ENCODE results near the gene TMEM31.
"Not testable (repeated sequence)": the region's sequence is repeated elsewhere in the genome, so short reads cannot be mapped to it uniquely, and the experiment has no call there.

TMEM31 gene

DNA sequence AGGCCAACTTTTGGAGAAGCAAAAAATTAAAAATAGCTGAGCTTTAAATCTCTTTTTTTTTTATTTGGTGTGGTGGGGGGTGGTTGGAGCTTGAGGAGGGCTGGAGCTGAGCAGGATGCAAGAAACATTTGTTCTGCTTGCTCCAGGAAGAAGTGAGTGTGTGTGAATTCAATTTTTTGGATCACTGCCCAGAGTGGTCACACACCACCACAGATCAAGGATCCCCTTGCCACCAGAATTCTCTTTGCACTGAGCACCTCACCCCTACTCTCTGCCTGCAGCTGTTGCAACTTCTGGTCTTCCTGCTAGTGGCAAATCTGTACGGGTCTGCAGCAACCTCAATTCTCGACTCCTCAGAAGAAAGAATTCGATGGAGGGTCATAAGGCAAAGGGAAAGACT, 46.0 kb downstream of the TMEM31 start:
- DNase-seq (ENCODE audit: low read depth): no peak
- H3K36me3 ChIP-seq (ENCODE audit: control insufficient read depth, insufficient read depth, low read length, severe bottlenecking): no peaks in the 10 kb centered on the region
- no peaks in the 10 kb centered on the region for H3K4me1 ChIP-seq (ENCODE audit: control insufficient read depth, insufficient read depth, low read length)

DNA sequence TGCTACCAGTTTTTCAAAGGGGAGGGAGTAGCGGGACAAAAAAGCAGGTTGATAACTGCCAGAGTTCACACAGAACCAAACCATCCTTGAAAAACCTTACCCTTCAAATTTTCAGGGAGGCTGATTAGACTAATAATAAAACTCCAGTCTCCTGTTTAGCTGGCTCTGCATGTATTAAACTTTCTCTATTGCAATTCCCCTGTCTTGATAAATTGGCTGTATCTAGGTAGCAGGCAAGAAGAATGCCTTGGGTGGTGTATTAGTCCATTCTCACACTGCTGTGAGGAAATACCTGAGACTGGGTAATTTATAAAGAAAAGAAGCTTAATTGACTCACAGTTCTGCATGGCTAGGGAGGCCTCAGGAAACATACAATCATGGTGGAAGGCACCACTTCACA, 47.8 kb downstream of the TMEM31 start:
- peaks cover 19% of the 10 kb centered on the region for H3K9me3 ChIP-seq (ENCODE audit: control insufficient read depth, low read length)
- H3K4me3 ChIP-seq (ENCODE audit: low read length): no peak overlapping the region
- H3K27me3 ChIP-seq (replicated peaks; ENCODE audit: control insufficient read depth, insufficient read depth, low read length): peaks cover 40% of the 10 kb centered on the region
- H3K4me1 ChIP-seq (ENCODE audit: control insufficient read depth, insufficient read depth, low read length): no peaks in the 10 kb centered on the region
- DNase-seq (ENCODE audit: low read depth): no peak
- no peaks in the 10 kb centered on the region for H3K36me3 ChIP-seq (ENCODE audit: control insufficient read depth, insufficient read depth, low read length, severe bottlenecking)
- no peak overlapping the region for H3K9ac ChIP-seq (ENCODE audit: low read length)

More for the DNA sequence above, 46.0 kb downstream of the TMEM31 start:
- no peak overlapping the region for H3K4me3 ChIP-seq (ENCODE audit: low read length)
- H3K27me3 ChIP-seq (replicated peaks; ENCODE audit: control insufficient read depth, insufficient read depth, low read length): peaks cover 49% of the 10 kb centered on the region
- no peak overlapping the region for H3K9ac ChIP-seq (ENCODE audit: low read length)
- peaks cover 19% of the 10 kb centered on the region for H3K9me3 ChIP-seq (ENCODE audit: control insufficient read depth, low read length)

GRCh38 chrX:103763541-103763940, 52.8 kb downstream of the TMEM31 start:
- not testable (repeated sequence) for H3K4me3 ChIP-seq (ENCODE audit: low read length); H3K36me3 ChIP-seq (ENCODE audit: control insufficient read depth, insufficient read depth, low read length, severe bottlenecking); H3K9me3 ChIP-seq (ENCODE audit: control insufficient read depth, low read length); DNase-seq (ENCODE audit: low read depth); H3K4me1 ChIP-seq (ENCODE audit: control insufficient read depth, insufficient read depth, low read length); H3K9ac ChIP-seq (ENCODE audit: low read length)
- peaks cover 18% of the 10 kb centered on the region for H3K27me3 ChIP-seq (replicated peaks; ENCODE audit: control insufficient read depth, insufficient read depth, low read length)

Measured in adipocyte (in vitro differentiated cells).